Smooth muscle cell (in vitro differentiated cells): Measurements from ENCODE around the gene TTC32. TPM values are rescaled to one million over a fixed set of nuclear protein-coding genes. Genes with fewer than 3 reads are reported as not detected.

Experiments
- DNase-seq: peaks from one replicate; lab custom pipeline; 2025; ENCODE audit not compliant: unreplicated experiment; lab: John Stamatoyannopoulos, UW
- H2AFZ ChIP-seq: fragments of 200-600 bp; sonication (generic); 2 replicates; pipeline ENCODE4 v1.6.0; 2016; ENCODE audit warnings: antibody characterized with exemption, low read depth, mild to moderate bottlenecking
- H3F3A ChIP-seq: fragments of 200-600 bp; sonication (generic); 2 replicates; pipeline ENCODE4 v1.6.0; 2017; ENCODE audit warnings: antibody characterized with exemption, low read depth
- H3K27ac ChIP-seq: fragments of 200-600 bp; sonication (generic); 2 replicates; pipeline ENCODE4 v1.5.1; 2016; ENCODE audit warnings: low read depth, mild to moderate bottlenecking
- H3K27me3 ChIP-seq: fragments of 200-600 bp; sonication (generic); 2 replicates; pipeline ENCODE4 v1.6.1; 2016; ENCODE audit warnings: low read depth, mild to moderate bottlenecking
- H3K36me3 ChIP-seq: fragments of 200-600 bp; sonication (generic); 2 replicates; pipeline ENCODE4 v1.5.1; 2016; ENCODE audit warnings: low read depth
- H3K4me1 ChIP-seq: fragments of 200-600 bp; sonication (generic); 2 replicates; pipeline ENCODE4 v1.5.1; 2016; ENCODE audit warnings: low read depth
- H3K4me2 ChIP-seq: fragments of 200-600 bp; sonication (generic); 2 replicates; pipeline ENCODE4 v1.6.0; 2016; ENCODE audit warnings: mild to moderate bottlenecking
- H3K4me3 ChIP-seq: fragments of 200-600 bp; sonication (generic); 2 replicates; pipeline ENCODE4 v1.5.1; 2016; ENCODE audit warnings: mild to moderate bottlenecking
- H3K79me2 ChIP-seq: fragments of 200-600 bp; sonication (generic); 2 replicates; pipeline ENCODE4 v1.6.0; 2016; ENCODE audit warnings: low read depth, mild to moderate bottlenecking
- H3K9ac ChIP-seq: fragments of 200-600 bp; sonication (generic); 2 replicates; pipeline ENCODE4 v1.6.0; 2016; ENCODE audit warnings: low read depth
- H3K9me3 ChIP-seq: fragments of 200-600 bp; sonication (generic); replicated peaks from 2 replicates; pipeline ENCODE4 v1.5.1; 2016; ENCODE audit warnings: low read depth
- H4K20me1 ChIP-seq: fragments of 200-600 bp; sonication (generic); 2 replicates; pipeline ENCODE4 v1.6.0; 2016; ENCODE audit warnings: low read depth
- WGBS: methylation state at CpG from one replicate; pipeline ENCODE4 v1.1.7; 2016; ENCODE audit warnings: low lambda C conversion rate; 5-methylcytosine and 5-hydroxymethylcytosine counted together
- polyA plus RNA-seq: library from polyadenylated mRNA; unstranded; fragments of >200 nt; fragmentation: Nextera tagmentation; extraction: Ambion mirVana; gene quantifications from 2 replicates; pipeline ENCODE4 v1.2.1, GENCODE V29; 2016
- total RNA-seq: library from RNA; depleted of rRNA; stranded (reverse); fragments of >200 nt; gene quantifications from 2 replicates; pipeline ENCODE4 v1.2.3, GENCODE V29; 2014
- TF ChIP-seq, protein P1 (sequence below): fragments of 200-600 bp; sonication (generic); IDR thresholded peaks from 2 replicates; pipeline ENCODE4 v1.5.1; 2017; ENCODE audit warnings: borderline replicate concordance, mild to moderate bottlenecking, antibody characterized with exemption; ENCODE audit not compliant: insufficient read depth, poor library complexity, severe bottlenecking

Gene TTC32
- total and polyA plus RNA-seq, 2 experiments from 2014 or later = 5.2 to 6.2 TPM

DNA sequence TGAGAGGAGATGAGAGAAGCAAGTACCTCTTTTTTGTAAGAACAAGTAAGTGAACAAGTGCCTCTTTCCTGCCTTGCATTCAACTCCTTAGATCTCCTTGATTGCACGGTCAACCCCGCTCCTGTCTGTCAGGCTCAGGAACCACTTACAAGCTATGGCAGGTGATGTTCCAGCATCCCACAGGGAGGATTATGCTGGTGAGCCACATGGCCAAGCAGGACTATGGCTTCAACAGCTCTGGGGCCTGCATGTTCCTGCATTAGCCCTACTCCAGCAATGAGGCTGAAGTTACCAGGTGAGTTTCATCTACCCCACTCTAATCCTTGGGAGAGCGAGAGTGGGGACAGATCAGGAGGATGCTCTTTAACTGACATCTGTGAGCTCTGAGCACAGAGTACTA, 29.5 kb downstream of the TTC32 start:
- WGBS = 91% methylated on average over 3 of the region's 3 CpGs
- Histone ChIP-seq H3K4me2 (no peak overlapping the region), H3K79me2 (no peaks in the 10 kb centered on the region), H3K9ac (no peak overlapping the region), H3K4me3 (no peak overlapping the region), H3F3A (no peaks in the 10 kb centered on the region), H3K36me3 (no peaks in the 10 kb centered on the region), H3K4me1 (no peaks in the 10 kb centered on the region), H3K27ac (no peak overlapping the region), H2AFZ (no peak overlapping the region), H3K27me3 (peaks cover 5% of the 10 kb centered on the region), H4K20me1 (no peaks in the 10 kb centered on the region), H3K9me3 (no peaks in the 10 kb centered on the region)
- DNase-seq = no peak
- TF ChIP-seq, protein P1, sequence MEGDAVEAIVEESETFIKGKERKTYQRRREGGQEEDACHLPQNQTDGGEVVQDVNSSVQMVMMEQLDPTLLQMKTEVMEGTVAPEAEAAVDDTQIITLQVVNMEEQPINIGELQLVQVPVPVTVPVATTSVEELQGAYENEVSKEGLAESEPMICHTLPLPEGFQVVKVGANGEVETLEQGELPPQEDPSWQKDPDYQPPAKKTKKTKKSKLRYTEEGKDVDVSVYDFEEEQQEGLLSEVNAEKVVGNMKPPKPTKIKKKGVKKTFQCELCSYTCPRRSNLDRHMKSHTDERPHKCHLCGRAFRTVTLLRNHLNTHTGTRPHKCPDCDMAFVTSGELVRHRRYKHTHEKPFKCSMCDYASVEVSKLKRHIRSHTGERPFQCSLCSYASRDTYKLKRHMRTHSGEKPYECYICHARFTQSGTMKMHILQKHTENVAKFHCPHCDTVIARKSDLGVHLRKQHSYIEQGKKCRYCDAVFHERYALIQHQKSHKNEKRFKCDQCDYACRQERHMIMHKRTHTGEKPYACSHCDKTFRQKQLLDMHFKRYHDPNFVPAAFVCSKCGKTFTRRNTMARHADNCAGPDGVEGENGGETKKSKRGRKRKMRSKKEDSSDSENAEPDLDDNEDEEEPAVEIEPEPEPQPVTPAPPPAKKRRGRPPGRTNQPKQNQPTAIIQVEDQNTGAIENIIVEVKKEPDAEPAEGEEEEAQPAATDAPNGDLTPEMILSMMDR = no peak

- TF ChIP-seq, protein P1 = no peak
- WGBS = 96% methylated on average over 2 of the region's 2 CpGs
- Histone ChIP-seq H3F3A (no peaks in the 10 kb centered on the region), H3K36me3 (no peaks in the 10 kb centered on the region), H3K27ac (no peak overlapping the region), H4K20me1 (no peaks in the 10 kb centered on the region), H3K79me2 (no peaks in the 10 kb centered on the region), H3K9me3 (no peaks in the 10 kb centered on the region), H3K9ac (no peak overlapping the region), H3K4me3 (no peak overlapping the region), H3K4me1 (no peaks in the 10 kb centered on the region), H2AFZ (no peak overlapping the region), H3K4me2 (no peak overlapping the region), H3K27me3 (peaks cover 5% of the 10 kb centered on the region)
- no peak for DNase-seq
Observed at GRCh38 chr2:19871836-19872235, 29.9 kb downstream of the TTC32 start.

GRCh38 chr2:19870792-19871191, 31.0 kb downstream of the TTC32 start:
- Histone ChIP-seq H3F3A (no peaks in the 10 kb centered on the region), H3K79me2 (no peaks in the 10 kb centered on the region), H3K4me2 (no peak overlapping the region), H4K20me1 (no peaks in the 10 kb centered on the region), H3K4me1 (no peaks in the 10 kb centered on the region), H3K9me3 (no peaks in the 10 kb centered on the region), H3K27me3 (peaks cover 5% of the 10 kb centered on the region), H3K36me3 (no peaks in the 10 kb centered on the region), H3K9ac (no peak overlapping the region), H3K27ac (no peak overlapping the region), H3K4me3 (no peak overlapping the region), H2AFZ (no peak overlapping the region)
- DNase-seq = no peak
- TF ChIP-seq, protein P1 = no peak
- WGBS = 91% methylated on average over 4 of the region's 4 CpGs
